Stimulated activated naive CD8-positive, alpha-beta T cell treated with anti-CD3 and anti-CD28 coated beads, Interleukin-15, Interleukin-2, amounts not matched to agents 100 U/mL and 50 U/mL, for 24 hours (primary cell): Measurements from ENCODE around the gene IWS1.

Source experiments
- ATAC-seq: fragments of 150-1000 bp; cut with Tn5 transposase; one replicate; pipeline ENCODE4 v1.10.0; 2021
- DNase-seq: peaks from one replicate; pipeline ENCODE4 v3.0.0; 2021

The IWS1 gene

DNA sequence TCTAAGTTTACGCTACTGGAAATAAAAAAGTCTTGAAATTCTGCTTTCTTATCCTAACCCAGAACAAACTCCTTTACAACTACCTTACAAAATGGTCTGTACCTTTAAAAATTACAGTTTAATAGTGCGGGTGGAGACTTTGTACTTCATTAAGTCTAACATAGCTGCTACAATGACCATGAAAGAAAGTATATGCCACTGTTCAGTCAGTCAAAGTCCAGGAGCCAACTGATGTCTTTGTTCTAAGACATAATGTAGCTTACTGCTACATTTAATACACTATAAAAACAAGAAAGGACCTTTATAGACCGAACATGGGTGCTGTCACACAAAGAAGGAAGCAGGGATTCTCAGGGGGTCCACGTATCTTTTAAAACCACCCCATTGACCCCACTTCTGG lies 36.0 kb downstream of the IWS1 start:
- DNase-seq (no peak), ATAC-seq (no peak)

DNA sequence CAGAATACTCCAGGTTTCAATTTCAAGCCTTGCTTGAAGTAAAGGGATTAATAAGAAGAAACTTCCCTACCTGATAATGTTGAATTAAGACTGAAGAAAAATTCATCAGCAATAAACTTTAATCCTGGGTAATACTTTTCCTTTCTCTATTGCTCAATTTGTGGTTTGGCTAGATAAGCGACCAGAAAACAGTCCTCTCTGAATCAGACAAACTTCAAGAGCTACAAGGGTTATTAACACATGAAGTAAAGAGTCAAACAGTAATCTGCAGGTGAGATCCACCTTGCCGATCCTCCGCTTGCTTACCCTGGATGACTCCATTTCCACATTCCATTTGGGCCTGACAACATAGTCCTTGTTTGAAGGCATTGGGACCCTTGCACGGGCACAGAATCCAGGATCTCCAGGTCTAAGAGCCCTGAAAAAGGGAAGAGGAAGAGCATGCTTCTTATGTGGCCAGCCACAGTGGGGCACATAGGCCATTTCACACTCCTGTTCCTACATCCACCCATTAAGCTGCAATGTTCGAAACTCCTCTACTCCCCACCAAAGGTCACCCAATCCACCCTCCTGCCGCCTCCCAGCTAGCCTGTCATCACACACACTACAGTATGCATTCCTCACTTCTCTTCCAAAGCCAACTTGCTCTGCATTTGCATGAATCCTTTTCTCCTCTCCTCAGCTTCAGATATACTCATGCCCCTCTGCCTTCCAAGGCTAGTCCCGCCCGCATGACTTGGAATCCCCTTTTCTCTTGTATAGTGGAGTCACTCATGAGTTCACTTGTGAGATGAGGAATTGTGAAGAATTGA lies 39.8 kb downstream of the IWS1 start:
- no peak for DNase-seq
- ATAC-seq: peak; percentile 47

DNA sequence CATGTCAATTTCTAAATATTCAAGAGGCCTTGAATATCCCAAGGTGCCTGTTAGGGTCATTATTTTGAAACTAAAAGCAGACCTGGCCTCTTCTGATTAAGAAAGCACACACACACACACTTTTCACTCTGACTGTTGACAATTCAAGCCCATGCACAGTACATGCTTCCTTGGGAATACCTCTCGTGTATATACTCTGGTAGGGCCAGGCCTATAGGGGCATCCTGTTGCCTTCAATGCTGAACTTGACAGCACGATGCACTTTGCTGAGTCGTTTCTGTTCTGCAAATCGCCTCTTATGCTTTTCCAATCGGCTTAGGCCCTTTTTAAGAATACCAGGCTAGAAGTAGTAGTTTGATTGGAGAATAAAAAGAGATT lies 40.6 kb downstream of the IWS1 start:
- ATAC-seq: peak; percentile 56
- DNase-seq: no peak

DNA sequence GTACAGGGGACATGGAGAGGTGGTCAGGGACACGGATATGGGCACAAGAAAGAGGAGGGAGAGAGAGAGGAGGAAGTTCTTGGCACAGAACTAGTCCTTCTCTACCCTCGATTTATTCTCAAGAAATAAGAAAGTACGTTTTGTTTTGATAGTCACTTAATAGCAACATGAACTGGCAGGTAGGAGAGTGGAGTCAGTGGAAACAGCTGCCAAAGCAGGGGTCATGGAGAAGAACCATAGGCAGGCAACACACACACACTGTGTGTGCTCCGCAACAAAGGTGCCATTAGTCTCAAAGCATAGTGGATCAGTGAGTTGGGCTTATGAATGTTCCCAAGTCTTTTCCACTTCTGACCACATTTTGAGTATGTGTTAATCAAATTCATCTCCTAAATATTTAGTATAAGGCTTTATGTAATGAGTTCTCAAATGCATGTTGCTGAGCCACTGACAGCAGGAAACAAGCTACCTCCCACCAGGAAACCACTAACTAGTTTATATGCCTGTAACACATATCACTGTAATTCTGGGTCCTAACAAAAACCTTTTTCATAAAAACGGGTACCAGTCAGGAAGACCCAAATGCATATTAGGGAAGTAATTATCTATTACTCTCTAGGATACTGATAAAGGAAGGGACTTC lies 41.1 kb downstream of the IWS1 start:
- no peak for ATAC-seq

DNA sequence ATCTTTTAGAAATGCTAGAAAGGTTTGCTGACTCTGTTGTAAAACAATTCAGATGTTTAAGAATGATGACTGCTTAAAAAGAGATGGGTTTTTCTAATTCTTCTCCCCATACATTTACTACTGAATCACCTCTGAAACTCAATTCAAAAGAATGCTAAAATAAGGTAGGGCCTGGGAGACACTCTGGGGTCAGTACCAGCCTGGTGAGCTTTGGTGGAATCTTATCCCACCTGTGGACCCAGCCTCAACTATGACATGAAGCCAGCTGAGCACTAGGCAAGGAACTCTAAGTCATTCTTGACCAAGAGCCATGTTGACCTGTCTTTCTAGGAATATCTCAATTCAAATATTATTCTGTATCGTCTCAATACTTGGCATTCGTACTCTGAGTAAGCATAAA lies 44.3 kb downstream of the IWS1 start:
- DNase-seq (no peak), ATAC-seq (no peak)

More for the DNA sequence above, 41.1 kb downstream of the IWS1 start:
- no peak for DNase-seq

DNA sequence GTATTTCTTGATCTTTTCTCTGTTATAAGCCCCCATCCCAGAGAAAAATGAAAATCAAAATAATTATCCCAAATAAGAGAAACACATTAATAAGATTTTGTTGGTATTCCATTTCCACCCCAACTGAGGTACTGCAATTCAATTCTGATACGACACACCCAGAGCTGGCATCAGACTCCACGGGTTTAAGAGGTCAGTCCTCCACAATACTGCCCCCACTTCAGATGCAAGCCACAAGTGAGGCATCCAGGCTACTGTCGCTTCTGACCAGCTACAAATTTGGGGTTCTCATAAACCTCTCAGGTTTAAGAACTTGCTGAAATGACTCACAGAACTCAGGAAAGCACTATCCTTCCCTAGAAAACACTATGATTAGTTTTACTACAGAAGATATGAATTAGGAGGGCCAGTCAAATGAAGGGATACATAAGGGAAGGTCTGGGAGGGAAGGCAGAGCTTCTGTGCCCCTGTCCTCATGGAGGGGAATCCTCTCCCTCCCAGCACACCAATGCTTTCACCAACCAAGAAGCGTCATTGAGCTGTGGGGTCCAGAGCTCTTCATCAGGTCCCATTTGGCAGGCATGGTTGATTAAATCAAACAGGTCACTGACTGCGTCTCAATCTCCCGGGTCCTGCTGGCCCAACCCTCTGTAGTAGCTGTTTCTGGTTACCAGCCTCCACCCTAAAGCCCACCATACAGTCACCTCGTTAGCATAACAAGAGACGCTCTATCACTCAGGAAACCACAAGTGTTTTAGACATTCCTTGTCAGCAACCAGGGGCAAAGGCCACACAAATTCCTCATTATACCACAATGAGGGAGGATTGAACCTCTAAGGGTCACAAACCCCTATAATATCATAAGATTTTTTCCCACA lies 46.2 kb downstream of the IWS1 start:
- no peak for ATAC-seq
- no peak for DNase-seq

DNA sequence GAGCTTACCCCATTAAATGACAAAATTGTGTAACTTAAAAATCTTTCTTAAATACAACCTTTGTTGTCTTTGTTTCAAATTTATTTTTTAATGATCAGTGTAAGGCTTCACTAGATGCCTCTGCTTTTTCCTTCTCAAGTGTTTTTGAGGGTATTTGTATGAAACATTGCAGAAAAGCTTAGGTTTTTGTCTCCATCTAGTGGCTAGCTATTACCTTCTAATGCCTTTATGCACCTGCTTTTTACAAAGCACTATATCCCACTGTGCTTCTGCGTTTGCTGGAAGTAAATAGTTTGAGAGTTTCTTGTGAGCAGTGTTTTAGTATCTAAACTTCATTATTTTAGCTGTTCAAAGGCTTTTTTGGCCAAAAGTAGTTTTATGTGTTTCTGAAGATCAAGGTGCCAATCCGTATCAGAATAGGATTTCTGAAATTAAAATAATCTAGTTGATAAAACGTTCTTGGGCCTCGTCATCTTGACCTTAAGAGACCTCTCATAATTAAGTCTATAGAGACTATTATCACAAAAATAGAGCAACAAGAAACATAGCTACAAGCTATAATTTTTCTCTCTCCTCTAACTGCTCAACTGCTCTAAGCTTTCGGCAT lies 47.0 kb downstream of the IWS1 start:
- no peak for ATAC-seq
- no peak for DNase-seq

DNA sequence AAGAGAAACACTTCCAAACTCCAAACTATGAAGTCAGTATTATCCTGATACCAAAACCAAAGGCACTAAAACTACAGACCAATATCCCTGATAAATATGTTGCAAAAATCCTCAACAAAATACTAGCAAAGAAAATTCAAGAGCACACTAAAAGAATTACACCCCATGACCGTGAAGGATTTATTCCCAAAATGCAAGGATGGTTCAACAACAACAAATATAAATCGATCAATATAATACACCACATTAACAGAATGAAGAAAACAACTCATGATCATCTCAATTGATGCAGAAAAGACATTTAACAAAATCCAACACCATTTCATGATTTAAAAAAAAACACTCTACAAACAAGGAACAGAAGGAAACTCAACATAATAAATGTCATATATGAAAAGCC lies 50.5 kb downstream of the IWS1 start:
- no peak for ATAC-seq
- DNase-seq: no peak

DNA sequence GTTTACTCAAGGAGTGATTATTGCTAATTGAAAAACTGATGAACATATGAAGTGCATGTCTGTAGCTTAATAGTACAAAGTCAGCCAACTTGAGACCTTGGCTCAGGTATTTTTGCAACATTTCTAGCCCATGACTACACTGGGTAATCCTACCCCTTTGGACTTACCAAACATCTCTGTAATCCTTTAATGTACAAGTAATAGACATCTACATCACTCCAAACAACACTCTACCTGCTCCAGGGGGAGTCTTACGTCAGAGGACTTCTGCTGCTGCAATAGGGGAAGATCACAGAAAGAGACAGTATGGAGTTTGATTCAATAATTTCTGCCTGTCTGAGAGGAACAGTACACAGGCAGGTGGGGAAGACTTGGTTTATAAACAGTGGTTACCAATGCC lies 54.0 kb downstream of the IWS1 start:
- no peak for DNase-seq
- ATAC-seq: no peak

DNA sequence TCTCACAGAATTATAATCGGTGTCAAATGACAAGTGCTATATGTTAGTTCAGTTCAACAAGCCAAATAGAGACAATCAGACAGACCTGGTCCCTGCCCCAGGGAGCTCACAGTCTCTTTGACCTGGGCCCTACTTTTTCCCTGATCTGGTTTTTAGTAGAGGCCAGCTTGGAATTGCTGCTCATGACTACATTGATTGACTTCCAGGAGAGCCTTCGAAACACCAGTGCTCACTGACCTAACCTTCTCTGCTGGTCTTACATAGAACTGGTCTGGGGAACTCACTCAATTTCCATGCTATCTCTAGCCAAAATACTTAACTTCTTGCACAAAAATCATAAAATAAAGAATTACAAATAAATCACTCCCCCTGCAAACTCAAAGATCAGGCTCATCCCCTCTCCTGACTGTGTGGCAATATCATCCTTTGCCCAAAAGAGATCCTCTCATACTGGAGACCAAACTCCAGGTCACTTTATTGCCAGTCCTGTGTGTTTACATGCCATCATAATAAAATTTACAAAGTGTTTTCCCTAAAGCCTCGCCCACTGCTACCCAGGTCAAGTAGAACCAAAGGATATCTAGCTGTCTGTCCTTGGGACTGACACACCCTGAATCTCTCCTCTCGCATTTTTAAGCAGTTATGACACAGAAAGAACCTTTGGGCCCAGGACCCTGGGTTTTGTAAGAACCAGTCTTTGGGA lies 54.9 kb downstream of the IWS1 start:
- DNase-seq (no peak), ATAC-seq (no peak)

DNA sequence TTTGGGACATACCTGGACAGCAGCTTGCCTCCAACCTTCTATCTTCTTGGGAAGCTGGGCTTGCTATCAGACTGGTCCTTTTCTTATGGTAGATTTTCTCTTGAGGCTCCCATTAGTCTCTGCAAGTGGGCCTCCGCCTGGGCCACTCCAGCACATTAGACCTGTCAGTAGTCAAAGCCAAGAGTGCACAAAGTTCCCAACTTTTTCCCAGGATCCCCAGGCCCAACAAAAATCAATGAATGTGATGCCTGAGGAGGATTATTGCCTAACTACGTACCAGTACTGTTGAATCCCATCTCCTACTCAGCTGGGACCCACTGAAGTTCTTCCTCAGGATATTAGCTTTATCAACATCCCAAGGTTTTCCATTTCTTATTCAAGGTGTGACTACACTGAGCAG lies 56.3 kb downstream of the IWS1 start:
- no peak for ATAC-seq
- DNase-seq: no peak

DNA sequence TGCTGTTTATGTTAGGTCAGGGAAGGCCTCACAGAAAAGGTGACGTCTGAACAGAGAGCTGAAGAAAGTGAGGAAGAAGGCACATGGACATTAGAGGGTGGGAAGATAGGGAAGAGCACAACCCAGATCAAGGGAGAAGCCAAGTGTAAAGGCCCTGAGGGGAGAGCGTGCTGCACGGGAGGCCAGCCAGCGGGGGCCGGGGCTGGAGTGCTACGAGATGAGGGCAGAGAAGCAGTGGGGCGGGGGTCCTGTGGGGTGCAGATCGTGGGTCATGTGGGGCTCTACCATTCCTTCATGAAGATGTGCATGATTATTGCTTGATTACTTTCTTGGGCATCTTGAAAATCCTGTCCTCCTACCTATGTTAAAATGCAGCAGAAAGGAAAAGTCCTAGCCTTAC lies 57.2 kb downstream of the IWS1 start:
- ATAC-seq: no peak
- DNase-seq: no peak

DNA sequence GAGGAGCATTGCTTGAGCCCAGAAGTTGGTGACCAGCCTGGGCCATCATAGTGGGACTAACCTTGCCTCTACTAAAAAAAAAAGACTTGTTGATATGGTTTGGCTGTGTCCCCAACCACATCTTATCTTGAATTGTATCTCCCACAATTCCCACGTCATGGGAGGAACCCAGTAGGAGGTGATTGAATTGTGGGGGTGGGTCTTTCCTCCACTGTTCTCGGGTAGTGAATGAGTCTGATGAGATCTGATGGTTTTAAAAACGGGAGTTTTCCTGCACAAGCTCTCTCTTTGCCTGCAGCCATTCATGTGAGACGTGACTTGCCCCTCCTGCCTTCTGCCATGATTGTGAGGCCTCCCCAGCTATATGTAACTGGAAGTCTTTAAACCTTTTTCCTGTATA lies 61.0 kb downstream of the IWS1 start:
- DNase-seq: peak; percentile 24
- peak; percentile 56 for ATAC-seq

DNA sequence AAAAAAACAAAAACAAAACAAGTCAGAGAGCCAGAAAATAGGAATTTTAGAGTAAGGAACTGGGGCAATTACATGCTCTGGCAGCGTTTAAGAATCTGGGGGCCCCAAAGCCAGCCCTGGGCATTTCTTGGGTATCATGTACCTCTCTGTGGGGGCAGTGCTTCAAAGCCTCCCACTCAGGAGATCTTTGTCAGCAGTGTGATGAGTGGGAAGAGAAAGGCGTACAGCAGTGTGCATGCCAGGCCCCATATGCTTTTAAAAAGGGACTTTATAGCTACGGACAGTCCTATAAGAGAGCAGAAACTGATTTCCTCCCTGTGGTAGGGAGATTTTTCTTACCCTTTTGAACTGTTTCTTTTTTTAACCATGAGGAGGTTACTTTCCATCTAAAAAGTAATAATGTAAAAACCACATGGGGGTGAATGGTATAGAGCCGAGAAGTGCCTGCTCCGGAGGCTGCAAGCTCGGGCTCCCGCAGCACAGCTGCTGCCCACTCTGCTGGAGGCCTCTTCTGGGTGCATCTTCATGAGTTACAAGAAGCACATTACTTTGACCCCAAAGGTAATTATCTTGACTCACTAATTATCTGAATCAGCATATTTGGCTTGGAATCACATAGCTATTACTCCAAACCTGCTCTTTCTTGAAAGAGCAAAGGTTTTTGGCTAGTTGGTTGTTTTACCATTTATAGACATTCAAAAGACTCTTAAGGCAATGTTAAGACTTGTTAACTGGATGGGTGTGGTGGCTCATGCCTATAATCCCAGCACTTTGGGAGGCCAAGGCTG lies 61.6 kb downstream of the IWS1 start:
- DNase-seq (peak; percentile 19), ATAC-seq (peak; percentile 78)

DNA sequence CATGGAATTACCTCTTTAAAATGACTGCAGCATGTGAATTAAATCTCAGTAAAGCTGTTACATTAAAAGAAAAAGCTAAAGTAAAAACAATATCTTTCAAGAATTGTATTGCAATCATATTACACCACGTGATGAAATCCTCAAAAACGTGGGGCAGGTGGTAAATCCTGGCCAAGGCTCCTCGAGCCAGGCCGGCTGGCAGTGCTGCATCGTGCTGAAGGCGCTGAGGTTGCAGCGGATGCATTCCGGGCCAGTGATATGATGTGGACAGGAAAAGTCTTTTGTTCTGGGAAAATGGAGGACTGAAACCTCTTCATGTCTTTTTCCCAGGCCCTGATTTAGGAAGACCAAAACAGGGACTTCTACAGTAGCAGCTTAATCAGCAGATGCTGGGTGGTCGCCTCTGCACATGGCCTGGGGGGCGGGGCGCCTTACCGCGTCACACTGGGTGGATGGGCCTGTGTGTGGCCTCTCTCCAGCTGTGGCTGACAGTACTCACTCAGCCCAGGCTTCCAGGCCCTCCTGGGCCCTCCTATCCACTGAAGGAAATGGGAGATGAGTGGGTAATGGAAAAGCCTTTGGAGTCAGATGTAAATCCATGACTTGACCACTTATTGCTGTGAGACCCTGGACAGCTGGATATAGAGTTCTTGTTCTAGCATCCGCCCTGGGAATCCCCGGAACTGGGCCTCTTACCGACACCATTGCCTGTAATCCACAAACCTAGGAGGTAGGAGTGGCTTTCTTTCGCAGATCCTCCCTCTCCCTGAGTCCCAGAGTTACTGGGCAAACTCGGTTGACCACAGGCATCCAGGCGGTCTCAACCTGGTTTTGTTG lies 62.9 kb downstream of the IWS1 start:
- DNase-seq (no peak), ATAC-seq (no peak)

DNA sequence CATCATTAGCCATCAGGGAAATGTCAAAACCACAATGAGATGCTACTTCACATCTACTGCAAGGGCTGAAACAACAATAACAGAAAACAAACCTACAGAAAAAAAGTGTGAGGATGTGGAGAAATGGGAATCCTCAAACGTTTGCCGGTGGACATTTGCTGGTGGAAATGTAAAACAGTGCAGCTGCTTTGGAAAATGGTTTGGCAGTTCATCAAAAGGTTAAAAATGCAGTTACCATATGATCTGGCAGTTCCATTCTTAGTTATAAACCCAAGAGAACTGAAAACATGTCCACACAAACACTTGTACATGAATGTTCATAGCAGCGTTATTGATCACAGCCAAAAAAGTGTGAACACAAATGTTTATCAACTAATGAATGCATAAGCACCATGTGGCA lies 63.8 kb downstream of the IWS1 start:
- no peak for DNase-seq
- no peak for ATAC-seq

DNA sequence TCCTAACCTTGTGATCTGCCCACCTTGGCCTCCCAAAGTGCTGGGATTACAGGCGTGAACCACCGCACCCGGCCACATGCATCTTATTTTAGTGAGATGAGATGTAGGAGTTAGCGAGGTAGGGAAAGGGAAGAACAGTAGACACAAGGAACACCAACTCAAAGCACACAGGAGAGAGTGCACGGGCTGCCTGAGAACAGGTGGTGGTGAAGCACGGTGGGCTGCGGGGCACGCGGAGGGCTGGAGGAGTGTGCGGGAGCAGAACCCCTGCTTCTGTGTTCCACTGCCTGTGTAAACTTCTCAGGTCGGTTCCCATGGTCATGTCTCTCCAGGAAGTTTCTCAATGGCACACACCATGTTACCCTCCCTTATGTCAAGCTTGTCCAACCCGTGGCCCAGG lies 69.3 kb downstream of the IWS1 start:
- ATAC-seq: no peak
- no peak for DNase-seq

DNA sequence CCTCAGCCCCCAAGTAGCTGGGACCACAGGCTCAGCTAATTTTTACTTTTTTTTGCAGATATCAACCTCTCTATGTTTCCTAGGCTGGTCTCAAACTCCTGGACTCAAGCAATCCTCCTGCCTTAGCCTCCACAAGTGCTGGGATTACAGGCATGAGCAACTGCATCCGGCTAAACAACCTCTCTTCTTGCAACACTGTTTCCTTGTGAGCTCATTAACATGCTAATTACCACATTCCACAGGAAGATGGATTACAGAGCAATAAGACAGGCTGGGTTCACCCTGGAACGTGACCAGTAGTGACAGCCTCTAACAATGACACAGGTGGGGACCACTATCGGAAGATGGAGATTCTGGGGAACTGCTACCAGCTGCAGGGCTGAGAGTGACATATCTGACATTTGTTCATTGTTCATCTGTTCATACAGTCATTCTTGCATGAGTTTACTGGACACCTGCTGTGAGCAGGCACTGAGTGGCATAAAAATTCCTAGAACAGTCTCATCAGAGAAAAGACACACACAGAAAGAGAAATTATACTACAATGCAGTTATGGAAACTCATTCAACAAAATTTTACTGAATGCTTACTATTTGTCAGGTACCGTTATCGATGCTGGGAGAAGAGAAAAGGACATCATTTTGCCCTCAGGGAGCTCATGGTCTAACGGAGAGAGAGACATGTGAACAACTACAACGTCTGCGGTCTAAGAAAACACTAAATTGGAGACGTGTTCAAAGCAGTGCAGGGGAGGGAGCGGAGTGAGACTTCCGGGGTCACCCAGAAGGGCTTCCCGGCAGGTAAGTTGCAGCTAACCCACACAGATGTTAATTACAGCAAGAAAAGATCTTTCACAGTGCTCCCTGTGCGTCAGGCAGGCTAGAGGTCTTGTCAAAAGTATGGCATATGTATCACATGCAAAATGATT lies 70.5 kb downstream of the IWS1 start:
- ATAC-seq (no peak), DNase-seq (no peak)
